Measurements from ENCODE around the gene MROH7. TPM values are rescaled to one million over a fixed set of nuclear protein-coding genes. Genes with fewer than 3 reads are reported as not detected.
"Not testable (repeated sequence)": the region's sequence is repeated elsewhere in the genome, so short reads cannot be mapped to it uniquely, and the experiment has no call there.

Gene MROH7
- total and polyA plus RNA-seq, 5 donors: 4.9 to 12.8 (median 7.5) TPM

DNA sequence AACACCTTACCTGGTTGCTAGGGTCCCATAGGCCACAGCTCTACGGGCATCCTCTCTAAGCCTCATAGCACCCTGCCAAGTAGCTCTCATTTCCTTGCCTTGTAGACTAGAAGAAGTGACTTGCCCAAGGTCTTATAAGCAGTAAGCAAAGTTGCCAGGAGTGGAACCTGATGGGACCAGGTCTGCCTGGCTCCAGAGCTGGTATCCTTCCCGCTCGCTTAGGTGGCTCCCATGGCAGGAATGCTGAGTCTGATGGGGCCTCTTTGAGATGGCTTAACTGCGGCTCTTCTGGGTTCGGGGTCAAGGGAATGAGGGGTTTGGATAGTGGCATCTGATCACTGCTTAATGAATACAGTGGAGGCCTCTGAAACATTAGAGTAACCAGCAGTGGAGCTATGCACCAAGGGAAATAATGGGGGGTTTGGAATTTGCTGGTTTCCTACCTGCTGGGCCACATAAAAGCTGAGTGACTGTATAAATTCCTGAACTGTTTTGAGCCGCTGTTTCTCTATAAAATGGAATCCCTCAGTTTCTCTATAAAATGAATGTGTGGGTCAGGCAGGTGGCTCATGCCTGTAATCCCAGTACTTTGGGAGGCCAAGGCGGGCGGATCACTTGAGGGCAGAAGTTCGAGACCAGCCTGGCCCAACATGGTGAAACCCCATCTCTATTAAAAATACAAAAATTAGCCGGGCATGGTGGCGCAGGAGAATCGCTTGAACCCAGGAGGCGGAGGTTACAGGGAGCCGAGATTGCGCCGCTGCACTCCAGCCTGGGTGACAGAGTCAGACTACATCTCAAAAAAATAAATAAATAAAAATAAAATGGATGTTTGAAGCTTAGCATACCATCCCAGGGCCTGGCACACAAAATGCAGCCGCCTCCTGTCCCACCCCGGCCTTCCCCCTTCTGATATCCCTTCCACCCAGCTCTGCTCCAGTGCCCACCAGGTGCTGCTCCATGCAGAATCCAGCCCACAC lies 30.7 kb upstream of the MROH7 start:
- no peak overlapping the region for H3K27ac ChIP-seq (ENCODE audit: low read length)
- intact Hi-C loops (cut with DNase I): no loop called here
- H3K27me3 ChIP-seq (ENCODE audit: control insufficient read depth, insufficient read depth): no peaks in the 10 kb centered on the region
- H3K9me3 ChIP-seq (ENCODE audit: control insufficient read depth, low read length): no peaks in the 10 kb centered on the region
- ATAC-seq (no peak), DNase-seq (peak in 1 of 3 donors; percentile 27)
- 95% methylated on average over 18 of the region's 18 CpGs for WGBS
- H3K4me3 ChIP-seq (ENCODE audit: low read length): no peak overlapping the region
- no peaks in the 10 kb centered on the region for H3K4me1 ChIP-seq (ENCODE audit: control insufficient read depth, insufficient read depth, low read length)

DNA sequence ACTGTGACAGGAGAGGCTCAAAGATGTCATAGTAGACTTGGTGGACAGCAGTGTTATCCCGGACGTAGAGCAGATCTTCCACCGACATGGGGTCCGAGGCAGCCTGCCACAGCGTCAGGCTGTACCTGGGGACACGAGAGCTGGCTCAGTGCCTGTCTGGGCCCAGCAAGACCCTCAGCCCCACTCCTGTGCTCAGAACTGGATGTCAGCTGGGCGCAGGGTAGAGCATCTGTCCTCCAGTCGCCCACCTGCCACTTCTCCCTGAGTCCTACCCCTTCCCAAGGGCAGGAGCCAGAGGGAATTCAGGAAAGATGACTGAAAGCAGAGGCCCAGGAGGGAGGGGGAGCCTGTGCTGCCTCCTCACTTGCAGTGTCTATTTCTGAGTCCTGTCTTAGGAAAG lies 30.0 kb upstream of the MROH7 start:
- no peak for ATAC-seq
- Histone ChIP-seq H3K4me1 (ENCODE audit: control insufficient read depth, insufficient read depth, low read length) (no peaks in the 10 kb centered on the region), H3K9me3 (ENCODE audit: control insufficient read depth, low read length) (no peaks in the 10 kb centered on the region), H3K4me3 (ENCODE audit: low read length) (no peak overlapping the region), H3K27me3 (ENCODE audit: control insufficient read depth, insufficient read depth) (no peaks in the 10 kb centered on the region), H3K27ac (ENCODE audit: low read length) (no peak overlapping the region)
- intact Hi-C loops (cut with DNase I): no loop called here
- DNase-seq: peak in 1 of 3 donors; percentile 23
- WGBS: 82% methylated on average over 8 of the region's 8 CpGs

DNA sequence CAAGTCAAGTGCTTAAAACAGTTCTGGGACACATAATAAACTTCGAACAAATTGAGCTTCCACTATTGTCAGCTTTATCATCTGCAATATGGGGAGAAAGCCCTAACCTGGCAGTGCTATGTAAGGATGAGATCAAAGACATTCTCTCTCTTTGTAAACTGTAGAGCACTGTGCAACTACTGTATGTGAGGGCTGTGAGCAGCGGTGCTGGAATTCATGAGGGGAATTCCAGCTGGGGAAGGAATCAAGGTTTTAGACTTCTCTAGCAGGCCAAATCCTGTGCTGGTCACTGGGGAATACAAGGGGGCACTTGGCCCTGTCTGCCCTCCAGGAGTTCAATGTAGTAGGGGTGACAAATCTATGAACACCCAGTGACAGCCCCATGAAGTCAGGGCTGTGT lies 27.6 kb upstream of the MROH7 start:
- no peak for ATAC-seq

DNA sequence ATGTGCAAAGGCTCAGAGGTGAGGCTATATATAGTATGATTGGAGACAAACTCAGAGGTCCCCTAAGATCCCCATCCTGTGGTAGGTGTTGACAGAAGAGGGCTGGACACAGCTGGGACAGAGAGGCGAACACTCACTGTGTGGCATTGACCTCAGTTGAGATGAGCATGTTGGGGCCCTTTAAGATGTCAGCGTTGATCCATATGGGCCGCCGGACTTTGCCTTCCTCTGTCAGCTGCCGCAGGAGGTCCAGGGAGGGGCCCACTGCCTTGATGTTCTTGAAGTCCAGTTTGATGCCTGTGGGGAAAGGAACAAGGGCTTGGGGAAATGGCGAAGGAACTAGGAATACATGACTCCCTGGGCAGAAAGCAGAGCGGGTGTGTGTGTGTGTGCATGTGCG lies 27.0 kb upstream of the MROH7 start:
- intact Hi-C loops (cut with DNase I): no loop called here
- WGBS: 66% methylated on average over 8 of the region's 8 CpGs
- H3K9me3 ChIP-seq (ENCODE audit: control insufficient read depth, low read length): no peaks in the 10 kb centered on the region
- no peaks in the 10 kb centered on the region for H3K27me3 ChIP-seq (ENCODE audit: control insufficient read depth, insufficient read depth)
- no peaks in the 10 kb centered on the region for H3K4me1 ChIP-seq (ENCODE audit: control insufficient read depth, insufficient read depth, low read length)
- peak in 1 of 3 donors; percentile 18 for DNase-seq
- no peak overlapping the region for H3K27ac ChIP-seq (ENCODE audit: low read length)
- no peak overlapping the region for H3K4me3 ChIP-seq (ENCODE audit: low read length)
- ATAC-seq: no peak

More for the DNA sequence above, 27.6 kb upstream of the MROH7 start:
- Histone ChIP-seq H3K4me1 (ENCODE audit: control insufficient read depth, insufficient read depth, low read length) (no peaks in the 10 kb centered on the region), H3K4me3 (ENCODE audit: low read length) (no peak overlapping the region), H3K27ac (ENCODE audit: low read length) (no peak overlapping the region), H3K9me3 (ENCODE audit: control insufficient read depth, low read length) (no peaks in the 10 kb centered on the region), H3K27me3 (ENCODE audit: control insufficient read depth, insufficient read depth) (no peaks in the 10 kb centered on the region)
- WGBS: 79% methylated on average over 2 of the region's 2 CpGs
- peak in 1 of 3 donors; percentile 9 for DNase-seq
- intact Hi-C loops (cut with DNase I): no loop called here

DNA sequence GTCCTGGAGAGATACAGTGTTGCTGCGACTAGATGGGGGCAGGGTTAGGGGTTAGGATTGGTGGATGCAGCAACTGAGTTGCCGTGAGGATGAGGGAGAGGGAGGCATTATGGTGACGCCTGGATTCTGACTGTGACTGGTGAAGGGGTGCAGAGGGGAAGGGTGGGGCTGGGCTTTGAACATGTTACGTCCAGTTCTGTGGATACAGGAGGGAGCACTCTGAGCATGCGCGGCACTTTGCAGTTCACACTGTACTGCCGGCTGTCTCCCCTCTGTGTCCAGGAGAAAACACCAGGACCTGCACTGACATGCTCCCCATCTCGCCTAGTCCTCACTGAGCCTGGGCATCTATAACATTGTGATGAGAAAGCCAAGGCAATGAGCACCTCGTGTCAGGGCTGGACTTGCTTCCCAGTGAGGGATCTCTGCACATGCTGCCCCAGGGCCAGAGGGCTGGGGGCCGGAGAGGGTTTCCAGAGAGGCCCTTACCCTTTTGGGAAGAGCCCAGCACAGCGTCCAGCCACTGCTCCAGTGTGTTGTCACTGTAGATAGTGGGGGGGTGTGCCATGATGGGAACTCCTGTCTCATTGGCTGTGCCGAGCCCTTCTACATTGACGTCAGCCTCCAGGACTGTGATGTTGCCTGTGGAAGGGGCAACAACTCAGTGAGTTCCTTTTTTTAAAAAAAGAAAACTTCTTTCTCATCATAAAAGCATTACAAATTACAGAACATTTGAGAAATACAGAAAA lies 25.9 kb upstream of the MROH7 start:
- no peak overlapping the region for H3K4me3 ChIP-seq (ENCODE audit: low read length)
- H3K27ac ChIP-seq (ENCODE audit: low read length): no peak overlapping the region
- DNase-seq (peak in 1 of 3 donors; percentile 56), ATAC-seq (peak; percentile 42 to 46)
- H3K4me1 ChIP-seq (ENCODE audit: control insufficient read depth, insufficient read depth, low read length): no peaks in the 10 kb centered on the region
- intact Hi-C loops (cut with DNase I): no loop called here
- no peaks in the 10 kb centered on the region for H3K9me3 ChIP-seq (ENCODE audit: control insufficient read depth, low read length)
- no peaks in the 10 kb centered on the region for H3K27me3 ChIP-seq (ENCODE audit: control insufficient read depth, insufficient read depth)
- WGBS: 48% methylated on average over 13 of the region's 13 CpGs

DNA sequence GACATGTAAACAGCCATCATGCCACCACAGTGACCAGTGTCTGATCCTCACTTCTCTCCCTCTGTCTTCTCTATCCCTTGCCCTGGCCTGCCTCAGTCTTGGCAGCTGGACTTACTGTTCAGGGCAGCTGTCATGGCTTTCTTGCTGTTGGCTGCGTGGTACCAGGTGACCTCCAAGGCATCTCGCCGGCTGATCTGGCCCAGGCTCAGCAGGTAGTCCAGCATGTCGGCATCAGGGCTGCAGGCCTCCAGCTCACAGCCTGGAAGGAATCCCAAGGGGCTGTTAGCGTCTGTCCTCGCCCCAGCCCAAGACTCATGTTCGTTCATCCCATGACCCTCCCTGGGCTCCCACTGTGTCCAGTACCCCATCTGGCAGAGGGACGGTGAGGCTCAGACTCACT lies 21.8 kb upstream of the MROH7 start:
- H3K27ac ChIP-seq (ENCODE audit: low read length): no peak overlapping the region
- no peaks in the 10 kb centered on the region for H3K9me3 ChIP-seq (ENCODE audit: control insufficient read depth, low read length)
- no peaks in the 10 kb centered on the region for H3K27me3 ChIP-seq (ENCODE audit: control insufficient read depth, insufficient read depth)
- 71% methylated on average over 8 of the region's 8 CpGs for WGBS
- intact Hi-C loops (cut with DNase I): no loop called here
- ATAC-seq: no peak
- no peaks in the 10 kb centered on the region for H3K4me1 ChIP-seq (ENCODE audit: control insufficient read depth, insufficient read depth, low read length)
- DNase-seq: peak in 1 of 3 donors; percentile 35
- no peak overlapping the region for H3K4me3 ChIP-seq (ENCODE audit: low read length)

DNA sequence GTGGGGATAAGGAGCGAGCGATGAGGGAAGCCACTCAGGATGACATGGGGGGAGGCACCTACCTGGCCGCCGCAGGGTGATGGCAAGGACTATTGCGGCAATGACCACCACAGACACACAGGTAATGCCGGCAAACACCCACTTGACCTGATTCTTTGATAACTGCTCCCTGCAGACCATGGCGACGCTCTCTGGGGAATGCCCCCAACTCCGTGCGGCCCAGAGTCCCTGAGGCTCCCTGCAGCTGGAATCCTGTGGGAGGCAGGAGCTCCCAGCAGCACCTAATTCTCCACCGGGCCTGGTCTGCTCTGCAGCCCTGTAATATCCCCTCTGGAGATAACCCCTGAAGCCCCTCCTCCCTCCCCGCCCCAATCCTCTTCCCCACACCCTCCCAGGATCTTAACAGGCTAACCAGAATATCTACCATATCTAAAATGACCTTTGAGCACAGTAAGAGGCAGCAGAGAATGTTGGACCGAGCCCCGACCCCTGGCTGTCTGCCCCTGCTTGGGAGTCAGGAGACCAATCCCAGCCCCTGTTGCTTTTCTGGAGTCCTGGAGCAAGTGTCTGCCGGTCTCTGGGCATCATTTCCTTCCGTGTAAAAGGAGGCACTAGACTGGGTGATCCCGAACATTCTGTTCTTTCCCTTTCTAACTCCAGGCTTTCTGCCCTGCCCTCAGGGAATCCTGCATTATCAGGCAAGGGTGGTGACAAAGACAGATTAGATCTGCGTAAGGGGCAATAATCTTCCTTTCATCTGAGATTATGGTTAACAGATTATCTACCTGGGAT lies 18.2 kb upstream of the MROH7 start, which contains the start of gene FAM151A:
FAM151A (minus strand) TSS at position 310 of the 792 bp plus-strand sequence; CDS start at position 180, 130 bp downstream.
- H3K27ac ChIP-seq (ENCODE audit: low read length): no peak within 1 kb of the TSS
- no peak within 1 kb of the TSS for H3K4me3 ChIP-seq (ENCODE audit: low read length)
- DNase-seq: no peak
- H3K4me1 ChIP-seq (ENCODE audit: control insufficient read depth, insufficient read depth, low read length): no peaks in the 10 kb centered on the region
- no peaks in the 10 kb centered on the region for H3K9me3 ChIP-seq (ENCODE audit: control insufficient read depth, low read length)
- H3K27me3 ChIP-seq (ENCODE audit: control insufficient read depth, insufficient read depth): no peaks in the 10 kb centered on the region
- WGBS: 53% methylated on average over 18 of the region's 18 CpGs
- peak; percentile 21 to 31 for ATAC-seq
- intact Hi-C loops (cut with DNase I): no loop called here

DNA sequence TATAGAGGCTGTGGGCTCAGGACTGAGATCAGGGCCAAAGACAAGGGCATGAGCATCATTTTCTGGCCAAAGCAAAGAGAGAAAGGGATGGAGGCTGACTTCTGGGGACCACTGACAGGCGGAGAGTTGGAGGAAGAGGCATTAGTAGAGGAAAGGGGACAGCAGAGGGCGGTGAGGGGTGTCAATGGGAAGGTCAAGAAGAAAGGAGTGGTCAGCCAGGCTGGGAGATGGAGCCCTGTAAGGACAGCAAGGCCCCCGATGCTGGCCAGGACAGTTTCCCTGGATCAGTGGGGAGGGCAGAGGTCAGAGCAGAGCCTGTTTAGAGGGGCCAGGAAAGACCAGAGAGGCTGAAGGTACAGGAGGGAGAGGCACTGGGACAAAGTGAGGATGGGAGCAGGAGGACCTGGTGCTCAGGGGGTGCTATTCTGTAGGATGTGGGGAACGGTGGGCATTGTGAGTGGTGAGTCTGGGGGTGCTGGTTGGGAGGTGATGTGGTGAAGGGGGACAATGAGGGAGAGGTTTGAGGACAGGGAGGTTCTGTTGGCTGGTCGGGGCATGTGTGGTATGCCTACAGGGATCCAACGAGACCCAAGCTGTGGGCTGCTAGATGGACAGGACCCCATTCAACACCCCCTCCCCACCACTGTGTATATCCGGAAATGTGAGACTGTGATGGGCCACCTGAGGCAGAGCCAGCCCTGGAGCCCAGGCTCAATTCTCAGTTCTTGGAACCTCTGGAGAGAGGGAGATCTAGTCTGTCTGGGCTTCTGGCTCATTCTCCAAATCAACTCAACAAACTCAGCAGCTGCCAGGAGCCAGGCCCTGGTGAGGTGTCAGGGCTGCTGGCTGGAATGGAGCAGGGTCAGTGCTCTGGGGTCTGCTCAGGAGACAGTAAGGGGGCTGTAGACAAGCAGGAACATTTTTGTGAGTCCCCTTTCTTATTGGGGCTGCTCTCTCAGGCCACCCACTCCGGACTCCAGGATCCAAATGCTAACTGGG lies 16.8 kb upstream of the MROH7 start:
- WGBS: 52% methylated on average over 8 of the region's 8 CpGs
- peak in 1 of 2 donors; percentile 30 for ATAC-seq
- H3K4me1 ChIP-seq (ENCODE audit: control insufficient read depth, insufficient read depth, low read length): no peaks in the 10 kb centered on the region
- H3K27ac ChIP-seq (ENCODE audit: low read length): no peak overlapping the region
- H3K9me3 ChIP-seq (ENCODE audit: control insufficient read depth, low read length): no peaks in the 10 kb centered on the region
- no peak for DNase-seq
- H3K27me3 ChIP-seq (ENCODE audit: control insufficient read depth, insufficient read depth): no peaks in the 10 kb centered on the region
- intact Hi-C loops (cut with DNase I): no loop called here
- no peak overlapping the region for H3K4me3 ChIP-seq (ENCODE audit: low read length)

DNA sequence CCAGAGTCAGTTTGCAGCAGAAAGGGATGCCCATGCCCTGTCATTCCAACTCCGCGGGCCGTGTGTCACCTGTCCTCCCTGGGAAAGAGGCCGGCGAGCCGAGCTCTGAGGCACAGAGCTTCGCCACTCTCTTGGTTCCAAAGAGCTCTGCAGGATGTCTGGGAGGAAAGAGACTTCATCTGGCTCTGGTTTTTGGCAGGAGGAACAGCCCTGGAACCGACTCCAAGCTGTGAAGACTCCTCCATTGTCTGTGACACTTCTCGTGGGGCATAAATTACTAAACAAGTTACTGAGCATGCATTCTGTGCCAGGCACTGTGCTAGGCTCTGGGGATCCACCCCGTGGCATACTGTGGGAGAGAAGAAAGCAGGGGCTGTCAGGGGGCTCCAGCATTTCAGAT lies 14.4 kb upstream of the MROH7 start:
- no peaks in the 10 kb centered on the region for H3K9me3 ChIP-seq (ENCODE audit: control insufficient read depth, low read length)
- no CpG with 5 or more reads among the region's 10 CpGs for WGBS
- no peaks in the 10 kb centered on the region for H3K4me1 ChIP-seq (ENCODE audit: control insufficient read depth, insufficient read depth, low read length)
- intact Hi-C loops (cut with DNase I): no loop called here
- H3K27me3 ChIP-seq (ENCODE audit: control insufficient read depth, insufficient read depth): no peaks in the 10 kb centered on the region
- ATAC-seq: no peak
- DNase-seq: no peak
- H3K27ac ChIP-seq (ENCODE audit: low read length): no peak overlapping the region
- no peak overlapping the region for H3K4me3 ChIP-seq (ENCODE audit: low read length)

DNA sequence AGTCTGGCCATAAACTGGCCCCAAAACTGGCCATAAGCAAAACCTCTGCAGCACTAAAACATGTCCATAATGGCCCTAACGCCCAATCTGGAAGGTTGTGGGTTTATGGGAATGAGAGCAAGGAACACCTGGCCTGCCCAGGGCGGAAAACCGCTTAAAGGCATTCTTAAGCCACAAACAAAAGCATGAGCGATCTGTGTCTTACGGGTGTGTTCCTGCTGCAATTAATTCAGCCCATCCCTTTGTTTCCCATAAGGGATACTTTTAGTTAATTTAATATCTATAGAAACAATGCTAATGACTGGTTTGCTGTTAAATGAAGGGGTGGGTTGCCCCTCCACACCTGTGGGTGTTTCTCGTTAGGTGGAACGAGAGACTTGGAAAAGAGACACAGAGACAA lies 5.8 kb upstream of the MROH7 start:
- ATAC-seq; H3K9me3 ChIP-seq (ENCODE audit: control insufficient read depth, low read length); H3K27me3 ChIP-seq (ENCODE audit: control insufficient read depth, insufficient read depth); DNase-seq; H3K27ac ChIP-seq (ENCODE audit: low read length); H3K4me1 ChIP-seq (ENCODE audit: control insufficient read depth, insufficient read depth, low read length); intact Hi-C loops (cut with DNase I); H3K4me3 ChIP-seq (ENCODE audit: low read length): not testable (repeated sequence)
- WGBS: 86% methylated on average over 7 of the region's 7 CpGs
